H1 (cell line): ENCODE data around the gene VPS35. TPM values are rescaled to one million over a fixed set of nuclear protein-coding genes. Genes with fewer than 3 reads are reported as not detected.

Experiments
- CTCF ChIA-PET: fragments of 300-600 bp; sonication (Branson Sonifier 250); formaldehyde crosslinking; loops from one replicate; lab custom pipeline; 2021; ENCODE audit not compliant: partially characterized antibody; lab: Charles Lee
- POLR2A ChIA-PET: fragments of 300-600 bp; sonication (Branson Sonifier 250); formaldehyde crosslinking; loops from one replicate; lab custom pipeline; 2021; ENCODE audit warnings: inconsistent platforms; ENCODE audit not compliant: partially characterized antibody; lab: Charles Lee
- DNase-seq, 2 experiments: peaks; one replicate each; pipeline versions ENCODE4 v3.0.0 to v3.0.0-alpha.2; 2010 to 2022; ENCODE audit warnings: low spot score in 2 of 2, low read depth in 1 of 2, mixed read lengths in 1 of 2
- FAIRE-seq: peaks from 2 replicates; lab custom pipeline; 2011; peaks lifted over from hg19 to GRCh38; lab: Jason Lieb, UNC
- H2AFZ ChIP-seq: 2 replicates; pipeline ENCODE4 v1.8.1; 2012; ENCODE audit warnings: low read length, inconsistent platforms
- H2AK5ac ChIP-seq: 2 replicates; pipeline ENCODE4 v1.6.1; 2013; ENCODE audit warnings: low read depth, low read length
- H2BK120ac ChIP-seq: replicated peaks from 2 replicates; pipeline ENCODE3; 2013; ENCODE audit warnings: low read depth, low read length, inconsistent platforms
- H2BK12ac ChIP-seq: 2 replicates; pipeline ENCODE4 v1.6.1; 2013; ENCODE audit warnings: low read depth, low read length
- H2BK15ac ChIP-seq: 2 replicates; pipeline ENCODE4 v1.6.1; 2013; ENCODE audit warnings: low read length
- H2BK20ac ChIP-seq: 2 replicates; pipeline ENCODE4 v1.6.1; 2013; ENCODE audit warnings: low read length
- H2BK5ac ChIP-seq: 2 replicates; pipeline ENCODE4 v1.6.1; 2013; ENCODE audit warnings: low read depth, low read length
- H3K14ac ChIP-seq: 2 replicates; pipeline ENCODE4 v1.6.1; 2013; ENCODE audit warnings: inconsistent platforms; ENCODE audit not compliant: insufficient read length
- H3K18ac ChIP-seq: 2 replicates; pipeline ENCODE4 v1.6.1; 2013; ENCODE audit warnings: low read length; ENCODE audit errors: extremely low read depth
- H3K23ac ChIP-seq: 2 replicates; pipeline ENCODE4 v1.6.1; 2013; ENCODE audit warnings: inconsistent platforms; ENCODE audit not compliant: insufficient read length
- H3K23me2 ChIP-seq: 2 replicates; pipeline ENCODE4 v1.6.1; 2013; ENCODE audit warnings: low read depth, low read length
- H3K27ac ChIP-seq: 2 replicates; pipeline ENCODE4 v1.6.1; 2011; ENCODE audit warnings: low read depth, low read length, inconsistent platforms
- H3K27me3 ChIP-seq, 4 experiments: replicated peaks in 1 of 4; 1 replicate in 1 of 4; 2 replicates in 3 of 4; pipeline versions ENCODE4 v1.6.1 to v1.8.1; 2011 to 2013; ENCODE audit warnings: low read length in 3 of 4, mild to moderate bottlenecking in 3 of 4, inconsistent platforms in 2 of 4, mixed read lengths in 2 of 4, moderate library complexity in 1 of 4; ENCODE audit not compliant: control insufficient read depth in 3 of 4, insufficient read depth in 3 of 4; ENCODE audit errors: extremely low read depth in 1 of 4
- H3K36me3 ChIP-seq, 4 experiments: 2 replicates each; pipeline versions ENCODE4 v1.6.1 to v1.8.1; 2011 to 2013; ENCODE audit warnings: mild to moderate bottlenecking in 4 of 4, low read length in 3 of 4, moderate library complexity in 2 of 4, control low read depth in 1 of 4, inconsistent platforms in 1 of 4; ENCODE audit not compliant: insufficient read depth in 4 of 4, control insufficient read depth in 2 of 4
- H3K4ac ChIP-seq: replicated peaks from 2 replicates; pipeline ENCODE3; 2013; ENCODE audit warnings: low read length, low read depth, mixed read lengths, inconsistent platforms; ENCODE audit not compliant: insufficient read length
- H3K4me1 ChIP-seq, 4 experiments: replicated peaks in 1 of 4; 1 replicate in 1 of 4; 2 replicates in 3 of 4; pipeline versions ENCODE4 v1.6.1 to v1.8.1; 2011 to 2013; ENCODE audit warnings: low read length in 3 of 4, inconsistent platforms in 2 of 4, mixed read lengths in 1 of 4; ENCODE audit not compliant: insufficient read depth in 4 of 4, control insufficient read depth in 3 of 4
- H3K4me2 ChIP-seq, 2 experiments: 2 replicates each; pipeline versions ENCODE4 v1.6.1 to v1.8.1; 2011 to 2013; ENCODE audit warnings: low read depth in 2 of 2, low read length in 2 of 2, control low read depth in 1 of 2, inconsistent platforms in 1 of 2, mild to moderate bottlenecking in 1 of 2; ENCODE audit not compliant: insufficient read depth in 1 of 2
- H3K4me3 ChIP-seq, 4 experiments: fragments of 200-600, 300-600 bp in 1 of 4; sonication (generic), shearing (Covaris generic), sonication (Bioruptor Twin) in 1 of 4; 2 replicates each; pipeline versions ENCODE4 v1.5.1 to v1.8.1; 2011 to 2016; ENCODE audit warnings: low read length in 4 of 4, low read depth in 3 of 4, control low read depth in 2 of 4, inconsistent platforms in 2 of 4, mild to moderate bottlenecking in 2 of 4, mixed read lengths in 1 of 4, moderate library complexity in 1 of 4; ENCODE audit not compliant: insufficient read depth in 2 of 4; ENCODE audit errors: extremely low read depth in 1 of 4
- H3K56ac ChIP-seq: replicated peaks from 2 replicates; pipeline ENCODE3; 2013; ENCODE audit warnings: low read depth, mild to moderate bottlenecking, mixed read lengths, low read length, inconsistent platforms; ENCODE audit not compliant: insufficient read length
- H3K79me1 ChIP-seq: 2 replicates; pipeline ENCODE4 v1.6.1; 2013; ENCODE audit warnings: low read depth, low read length, control low read depth
- H3K79me2 ChIP-seq, 2 experiments: 2 replicates each; pipeline versions ENCODE4 v1.6.1 to v1.8.1; 2012 to 2013; ENCODE audit warnings: low read length in 2 of 2, mild to moderate bottlenecking in 2 of 2, inconsistent platforms in 1 of 2; ENCODE audit not compliant: insufficient read depth in 2 of 2, control insufficient read depth in 1 of 2
- H3K9ac ChIP-seq, 4 experiments: replicated peaks in 1 of 4; 1 replicate in 1 of 4; 2 replicates in 3 of 4; pipeline versions ENCODE4 v1.6.1 to v1.8.1; 2011 to 2013; ENCODE audit warnings: low read depth in 3 of 4, low read length in 3 of 4, control low read depth in 2 of 4, mild to moderate bottlenecking in 2 of 4, moderate library complexity in 2 of 4, inconsistent platforms in 1 of 4; ENCODE audit errors: extremely low read depth in 1 of 4
- H3K9me3 ChIP-seq, 2 experiments: 2 replicates each; pipeline versions ENCODE4 v1.6.1 to v1.8.1; 2012 to 2013; ENCODE audit warnings: mild to moderate bottlenecking in 2 of 2, moderate library complexity in 2 of 2, control low read depth in 1 of 2, inconsistent platforms in 1 of 2, low read depth in 1 of 2, low read length in 1 of 2, mixed read lengths in 1 of 2; ENCODE audit not compliant: insufficient read depth in 2 of 2
- H4K20me1 ChIP-seq, 2 experiments: replicated peaks in 1 of 2; 2 replicates each; pipeline versions ENCODE3 to v1.8.1; 2011 to 2013; ENCODE audit warnings: inconsistent platforms in 2 of 2, low read length in 2 of 2, mild to moderate bottlenecking in 1 of 2; ENCODE audit not compliant: insufficient read depth in 2 of 2, control insufficient read depth in 1 of 2
- H4K5ac ChIP-seq: 2 replicates; pipeline ENCODE4 v1.6.1; 2013; ENCODE audit warnings: low read length, low read depth, mixed read lengths, inconsistent platforms; ENCODE audit not compliant: insufficient read length
- H4K8ac ChIP-seq: 2 replicates; pipeline ENCODE4 v1.8.0; 2013; ENCODE audit warnings: mild to moderate bottlenecking, moderate library complexity, low read length, inconsistent platforms; ENCODE audit not compliant: insufficient read depth; ENCODE audit errors: extremely low read depth
- H4K91ac ChIP-seq: replicated peaks from 2 replicates; pipeline ENCODE3; 2013; ENCODE audit warnings: low read length, mixed read lengths, inconsistent platforms; ENCODE audit not compliant: insufficient read length
- BRCA1 ChIP-seq: IDR thresholded peaks from 2 replicates; pipeline ENCODE4 v1.6.1; 2012; ENCODE audit warnings: low read depth, low read length, improper control_type of control experiment
- CREB1 ChIP-seq: IDR thresholded peaks from 2 replicates; pipeline ENCODE4 v1.6.1; 2012; ENCODE audit warnings: inconsistent platforms
- GTF2F1 ChIP-seq: IDR thresholded peaks from 2 replicates; pipeline ENCODE4 v1.6.1; 2012; ENCODE audit warnings: low read depth, low read length, improper control_type of control experiment, borderline replicate concordance
- KDM1A ChIP-seq: fragments of 200-600, 300-600 bp; sonication (generic); IDR thresholded peaks from 2 replicates; pipeline ENCODE4 v1.7.1; 2016; ENCODE audit warnings: mild to moderate bottlenecking, low read length, borderline replicate concordance
- KDM4A ChIP-seq: IDR thresholded peaks from one replicate; pipeline ENCODE4 v1.7.1; 2012; ENCODE audit warnings: low read depth, mild to moderate bottlenecking, moderate library complexity, low read length, inconsistent platforms; ENCODE audit not compliant: severe bottlenecking
- MAFK ChIP-seq: IDR thresholded peaks from 2 replicates; pipeline ENCODE4 v1.6.1; 2012; ENCODE audit warnings: low read depth, mild to moderate bottlenecking, improper control_type of control experiment, low read length
- NANOG ChIP-seq: IDR thresholded peaks from 2 replicates; pipeline ENCODE4 v1.6.1; 2011; ENCODE audit warnings: low read length, low read depth, mild to moderate bottlenecking, inconsistent platforms; ENCODE audit not compliant: insufficient read depth, poor library complexity, severe bottlenecking
- SP2 ChIP-seq: IDR thresholded peaks from 2 replicates; pipeline ENCODE4 v1.6.1; 2012; ENCODE audit warnings: mild to moderate bottlenecking, low read length, inconsistent platforms
- SP4 ChIP-seq: IDR thresholded peaks from 2 replicates; pipeline ENCODE4 v1.6.1; 2012; ENCODE audit warnings: low read length, inconsistent platforms
- TCF12 ChIP-seq: IDR thresholded peaks from 2 replicates; pipeline ENCODE4 v1.6.1; 2011; ENCODE audit warnings: low read depth, mild to moderate bottlenecking, low read length
- WGBS, 2 experiments: shearing (Covaris generic) in 1 of 2; methylation state at CpG; one replicate each; pipeline versions ENCODE4 v1.1.6 to v1.1.7; 2013 to 2015; ENCODE audit warnings: low lambda C conversion rate in 2 of 2, mixed read lengths in 2 of 2, inconsistent platforms in 1 of 2, low coverage in 1 of 2, missing lambda C conversion rate in 1 of 2; ENCODE audit not compliant: insufficient replicate concordance in 2 of 2, insufficient coverage in 1 of 2, insufficient read length in 1 of 2; ENCODE audit errors: extremely low coverage in 1 of 2, missing lambda C conversion rate in 1 of 2; 5-methylcytosine and 5-hydroxymethylcytosine counted together
- polyA plus RNA-seq, 7 experiments: library from polyadenylated mRNA; depleted of rRNA in 3 of 7; stranded (reverse) in 5 of 7; unstranded in 2 of 7; fragments of >200 nt in 5 of 7; fragments of 200-250 nt in 2 of 7; gene quantifications; 1 replicate in 5 of 7; 2 replicates in 1 of 7; 4 replicates in 1 of 7; pipeline versions ENCODE4 v1.2.1 to v1.2.3, GENCODE V29; 2011 to 2013; ENCODE audit warnings: missing spikeins in 2 of 7, mixed read lengths in 2 of 7
- total RNA-seq: library from RNA; stranded (reverse); fragmentation: NEBNext Ultra II Directional; extraction: Animal tissue kit (Norgen Biotek cat#: 25700); gene quantifications from 2 replicates; pipeline ENCODE4 v1.2.1, GENCODE V29; 2021

The VPS35 gene
- total and polyA plus RNA-seq, 2 of the 8 experiments (the other 6 are each of a cell fraction or from before 2014, with no cell fraction given), result 10.3 to 66.9 TPM

- DNase-seq, result no peak
- no peak overlapping the region for H3K27ac ChIP-seq
- H2BK15ac ChIP-seq, result no peak overlapping the region
- no peaks in the 10 kb centered on the region for H3K9me3 ChIP-seq
- H3K79me1 ChIP-seq, result no peaks in the 10 kb centered on the region
- H3K18ac ChIP-seq, result no peak overlapping the region
- no peak for FAIRE-seq
- POLR2A ChIA-PET, result interaction anchor here (1.0 to 2.2 kb wide), 3 partner anchors 10 to 37 kb away, joined by 3 to 6 read pairs (median 4); partner anchors contain the start of gene ORC6
- CTCF ChIA-PET, result interaction anchor here (1.1 to 1.5 kb wide), 3 partner anchors 12 to 120 kb away, joined by 3 to 5 read pairs (median 3); no protein-coding TSS in a partner anchor
- H3K23ac ChIP-seq, result no peak overlapping the region
- no peak overlapping the region for H4K8ac ChIP-seq
- H3K36me3 ChIP-seq, result no peaks in the 10 kb centered on the region
- H2BK20ac ChIP-seq, result no peak overlapping the region
- H3K4ac ChIP-seq, result no peak overlapping the region
- no peak overlapping the region for H2AK5ac ChIP-seq
- H4K91ac ChIP-seq, result no peak overlapping the region
- no peaks in the 10 kb centered on the region for H3K23me2 ChIP-seq
- no peak overlapping the region for H2BK12ac ChIP-seq
- no peaks in the 10 kb centered on the region for H3K4me1 ChIP-seq
- H3K4me2 ChIP-seq, result no peak overlapping the region
- no peak overlapping the region for H3K9ac ChIP-seq
- H4K20me1 ChIP-seq, result no peaks in the 10 kb centered on the region
- H3K79me2 ChIP-seq, result no peaks in the 10 kb centered on the region
- H3K27me3 ChIP-seq, result no peaks in the 10 kb centered on the region
- WGBS, 2 experiments, result 78% methylated on average over 3 of the region's 3 CpGs; no CpG with 5 or more reads in 1 of the 2 experiments
- H4K5ac ChIP-seq, result no peak overlapping the region
- no peak overlapping the region for H3K56ac ChIP-seq
- no peak overlapping the region for H3K4me3 ChIP-seq
- no peak overlapping the region for H2BK120ac ChIP-seq
- H3K14ac ChIP-seq, result no peak overlapping the region
- H2BK5ac ChIP-seq, result no peak overlapping the region
- no peak overlapping the region for H2AFZ ChIP-seq
- TF ChIP-seq SP4, result no peak
- TF ChIP-seq TCF12, result no peak
- no peak for TF ChIP-seq BRCA1
- TF ChIP-seq KDM1A, result no peak
- TF ChIP-seq GTF2F1, result no peak
- TF ChIP-seq NANOG, result no peak
- TF ChIP-seq CREB1, result no peak
- no peak for TF ChIP-seq SP2
- TF ChIP-seq MAFK, result no peak
- no peak for TF ChIP-seq KDM4A
Measured at GRCh38 chr16:46709469-46710005, 20.6 kb upstream of the VPS35 start.
